GM12892 (cell line): ENCODE measurements around the gene TBC1D2B.

Experiments
- POLR2A ChIP-seq: IDR thresholded peaks from 2 replicates; pipeline ENCODE4 v1.6.1; 2011; ENCODE audit warnings: low read depth, low read length, control low read depth
- POLR2AphosphoS5 ChIP-seq: IDR thresholded peaks from 2 replicates; pipeline ENCODE4 v1.6.1; 2011; ENCODE audit warnings: low read depth, low read length, control low read depth
- TAF1 ChIP-seq: IDR thresholded peaks from 2 replicates; pipeline ENCODE4 v1.6.1; 2011; ENCODE audit warnings: low read depth, mild to moderate bottlenecking, control low read depth, low read length, borderline replicate concordance

DNA sequence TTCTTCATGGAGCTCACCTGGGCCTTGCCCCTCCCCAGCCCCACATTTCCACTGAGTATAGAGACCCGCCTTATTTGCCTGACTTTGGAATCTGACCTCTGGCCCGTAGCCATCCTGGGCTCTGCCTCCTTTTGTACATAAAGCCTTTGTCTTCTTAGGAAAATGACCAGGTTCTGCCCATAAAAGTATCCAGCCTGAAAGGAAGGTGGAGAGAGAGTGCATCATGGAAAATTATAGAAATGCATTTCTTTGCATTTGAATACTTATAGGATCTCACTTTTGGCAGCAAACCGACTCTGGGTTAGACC, 11.2 kb upstream of the TBC1D2B start:
- TF ChIP-seq POLR2A = no peak
- no peak for TF ChIP-seq TAF1
- TF ChIP-seq POLR2AphosphoS5 = no peak
